Measurements from ENCODE around the gene SLC23A2.

DNA sequence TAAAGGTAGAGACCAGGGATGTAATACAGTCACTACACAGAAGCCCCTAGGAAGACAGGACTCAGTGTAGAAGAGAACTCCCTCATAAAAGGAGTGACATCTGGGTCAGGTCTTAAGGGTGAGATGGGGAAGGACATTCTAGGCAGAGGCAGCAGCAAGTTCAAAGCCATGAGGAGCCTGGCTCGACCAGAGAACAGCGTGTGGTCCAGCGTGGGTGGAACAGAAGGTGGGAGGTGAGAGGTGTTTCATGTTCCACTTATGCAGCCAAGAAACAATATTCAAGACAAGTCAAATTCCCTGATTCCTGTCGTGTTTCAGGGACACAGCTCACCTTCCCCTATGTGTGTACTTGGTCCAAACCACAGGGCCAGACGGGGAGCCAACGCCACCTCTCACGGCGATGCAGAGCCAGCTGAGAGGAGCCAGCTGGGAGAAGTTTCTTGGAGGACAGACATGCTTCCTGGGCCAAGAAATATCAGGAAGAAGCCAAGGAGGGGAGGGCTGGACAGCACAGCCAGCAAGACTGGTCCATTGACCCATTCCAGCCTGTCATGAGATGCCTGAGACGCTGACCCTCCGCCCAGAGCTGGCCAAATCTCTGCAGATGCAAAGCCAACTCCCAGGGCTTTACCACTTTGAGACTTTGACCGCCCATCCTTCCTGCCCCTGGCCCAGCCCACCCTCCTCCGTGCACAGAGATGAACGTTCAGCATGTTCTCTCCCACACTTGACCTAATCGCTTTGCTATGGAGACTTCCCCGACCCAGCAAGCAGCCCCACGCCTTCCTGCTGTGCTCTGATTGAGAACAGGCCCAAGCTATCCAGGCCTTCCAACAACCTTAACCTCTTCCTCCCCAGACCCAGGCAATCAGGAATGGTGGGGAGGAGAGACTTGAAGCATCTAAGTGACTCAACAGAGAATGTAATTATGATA, 165.8 kb downstream of the SLC23A2 start:
- no peak for TF ChIP-seq POLR2AphosphoS5 (IDR thresholded peaks at IDR 0.05; ENCODE audit: borderline replicate concordance, low read depth, low read length)
- no peak for TF ChIP-seq EZH2 (IDR thresholded peaks at IDR 0.05)

Measured in SK-N-MC (cell line).